ENCODE data around the gene SUCO.

The SUCO gene

GRCh38 chr1:172499636-172500141, 33.3 kb upstream of the SUCO start:
- Mint-ChIP-seq H3K27ac (no peak overlapping the region), H3K9me3 (no peaks in the 10 kb centered on the region), H3K4me3 (no peak overlapping the region), H3K36me3 (ENCODE audit: low read depth) (no peaks in the 10 kb centered on the region), H3K27me3 (peaks cover 2% of the 10 kb centered on the region), H3K4me1 (ENCODE audit: low read depth) (no peaks in the 10 kb centered on the region)

GRCh38 chr1:172500207-172500606, 32.7 kb upstream of the SUCO start:
- Mint-ChIP-seq H3K27me3 (peaks cover 3% of the 10 kb centered on the region), H3K27ac (no peak overlapping the region), H3K4me1 (ENCODE audit: low read depth) (no peaks in the 10 kb centered on the region), H3K4me3 (no peak overlapping the region), H3K9me3 (no peaks in the 10 kb centered on the region), H3K36me3 (ENCODE audit: low read depth) (no peaks in the 10 kb centered on the region)

GRCh38 chr1:172507741-172508140, 25.2 kb upstream of the SUCO start:
- Mint-ChIP-seq H3K9me3 (no peaks in the 10 kb centered on the region), H3K4me1 (ENCODE audit: low read depth) (no peaks in the 10 kb centered on the region), H3K27me3 (peaks cover 3% of the 10 kb centered on the region)

GRCh38 chr1:172510479-172510878, 22.5 kb upstream of the SUCO start:
- Mint-ChIP-seq H3K9me3 (no peaks in the 10 kb centered on the region), H3K27ac (no peak overlapping the region), H3K4me1 (ENCODE audit: low read depth) (no peaks in the 10 kb centered on the region), H3K36me3 (ENCODE audit: low read depth) (no peaks in the 10 kb centered on the region), H3K27me3 (no peaks in the 10 kb centered on the region), H3K4me3 (no peak overlapping the region)

More at GRCh38 chr1:172507741-172508140, 25.2 kb upstream of the SUCO start:
- Mint-ChIP-seq H3K4me3 (no peak overlapping the region), H3K27ac (no peak overlapping the region), H3K36me3 (ENCODE audit: low read depth) (no peaks in the 10 kb centered on the region)

- no peaks in the 10 kb centered on the region for H3K27me3 Mint-ChIP-seq
- no peaks in the 10 kb centered on the region for H3K9me3 Mint-ChIP-seq
- H3K36me3 Mint-ChIP-seq (ENCODE audit: low read depth) = no peaks in the 10 kb centered on the region
- H3K27ac Mint-ChIP-seq = no peak overlapping the region
- no peak overlapping the region for H3K4me3 Mint-ChIP-seq
- no peaks in the 10 kb centered on the region for H3K4me1 Mint-ChIP-seq (ENCODE audit: low read depth)
Measured at GRCh38 chr1:172512591-172512990, 20.4 kb upstream of the SUCO start.

GRCh38 chr1:172513479-172513878, 19.5 kb upstream of the SUCO start:
- Mint-ChIP-seq H3K27me3 (no peaks in the 10 kb centered on the region), H3K4me1 (ENCODE audit: low read depth) (no peaks in the 10 kb centered on the region), H3K27ac (no peak overlapping the region), H3K9me3 (no peaks in the 10 kb centered on the region), H3K4me3 (no peak overlapping the region), H3K36me3 (ENCODE audit: low read depth) (no peaks in the 10 kb centered on the region)

- H3K27me3 Mint-ChIP-seq = no peaks in the 10 kb centered on the region
- H3K4me1 Mint-ChIP-seq (ENCODE audit: low read depth) = no peaks in the 10 kb centered on the region
- H3K36me3 Mint-ChIP-seq (ENCODE audit: low read depth) = no peaks in the 10 kb centered on the region
- H3K27ac Mint-ChIP-seq = no peak overlapping the region
- H3K4me3 Mint-ChIP-seq = no peak overlapping the region
- no peaks in the 10 kb centered on the region for H3K9me3 Mint-ChIP-seq
Measured at GRCh38 chr1:172514108-172514507, 18.8 kb upstream of the SUCO start.

- no peak overlapping the region for H3K4me3 Mint-ChIP-seq
- no peaks in the 10 kb centered on the region for H3K27me3 Mint-ChIP-seq
- H3K9me3 Mint-ChIP-seq = no peaks in the 10 kb centered on the region
- H3K4me1 Mint-ChIP-seq (ENCODE audit: low read depth) = no peaks in the 10 kb centered on the region
- H3K27ac Mint-ChIP-seq = no peak overlapping the region
- no peaks in the 10 kb centered on the region for H3K36me3 Mint-ChIP-seq (ENCODE audit: low read depth)
Measured at GRCh38 chr1:172515436-172515835, 17.5 kb upstream of the SUCO start.

GRCh38 chr1:172515927-172516326, 17.0 kb upstream of the SUCO start:
- no peak overlapping the region for H3K4me3 Mint-ChIP-seq
- no peaks in the 10 kb centered on the region for H3K27me3 Mint-ChIP-seq
- no peaks in the 10 kb centered on the region for H3K9me3 Mint-ChIP-seq
- H3K4me1 Mint-ChIP-seq (ENCODE audit: low read depth) = no peaks in the 10 kb centered on the region
- no peak overlapping the region for H3K27ac Mint-ChIP-seq
- no peaks in the 10 kb centered on the region for H3K36me3 Mint-ChIP-seq (ENCODE audit: low read depth)

GRCh38 chr1:172517081-172517480, 15.9 kb upstream of the SUCO start:
- Mint-ChIP-seq H3K27ac (no peak overlapping the region), H3K9me3 (no peaks in the 10 kb centered on the region), H3K36me3 (ENCODE audit: low read depth) (no peaks in the 10 kb centered on the region), H3K4me3 (no peak overlapping the region), H3K4me1 (ENCODE audit: low read depth) (no peaks in the 10 kb centered on the region), H3K27me3 (no peaks in the 10 kb centered on the region)

GRCh38 chr1:172517545-172517944, 15.4 kb upstream of the SUCO start:
- Mint-ChIP-seq H3K9me3 (no peaks in the 10 kb centered on the region), H3K27ac (no peak overlapping the region), H3K27me3 (no peaks in the 10 kb centered on the region), H3K4me1 (ENCODE audit: low read depth) (no peaks in the 10 kb centered on the region), H3K36me3 (ENCODE audit: low read depth) (no peaks in the 10 kb centered on the region), H3K4me3 (no peak overlapping the region)

GRCh38 chr1:172529304-172529703, 3.6 kb upstream of the SUCO start:
- H3K4me3 Mint-ChIP-seq = no peak overlapping the region
- H3K4me1 Mint-ChIP-seq (ENCODE audit: low read depth) = peaks cover 19% of the 10 kb centered on the region
- no peaks in the 10 kb centered on the region for H3K27me3 Mint-ChIP-seq
- no peaks in the 10 kb centered on the region for H3K36me3 Mint-ChIP-seq (ENCODE audit: low read depth)
- H3K9me3 Mint-ChIP-seq = no peaks in the 10 kb centered on the region
- H3K27ac Mint-ChIP-seq = no peak overlapping the region

GRCh38 chr1:172530000-172530399, 3.0 kb upstream of the SUCO start:
- H3K4me3 Mint-ChIP-seq = no peak overlapping the region
- no peaks in the 10 kb centered on the region for H3K9me3 Mint-ChIP-seq
- no peaks in the 10 kb centered on the region for H3K27me3 Mint-ChIP-seq
- H3K4me1 Mint-ChIP-seq (ENCODE audit: low read depth) = peaks cover 25% of the 10 kb centered on the region
- no peaks in the 10 kb centered on the region for H3K36me3 Mint-ChIP-seq (ENCODE audit: low read depth)
- H3K27ac Mint-ChIP-seq = no peak overlapping the region

- no peaks in the 10 kb centered on the region for H3K27me3 Mint-ChIP-seq
- H3K9me3 Mint-ChIP-seq = no peaks in the 10 kb centered on the region
- peak overlapping the region; percentile 99 for H3K27ac Mint-ChIP-seq
- H3K36me3 Mint-ChIP-seq (ENCODE audit: low read depth) = no peaks in the 10 kb centered on the region
- peaks cover 41% of the 10 kb centered on the region for H3K4me1 Mint-ChIP-seq (ENCODE audit: low read depth)
- H3K4me3 Mint-ChIP-seq = peak overlapping the region; percentile 90
Measured at GRCh38 chr1:172531412-172532182, 1.4 kb upstream of the SUCO start.

GRCh38 chr1:172532183-172532699, 709 bp upstream of the SUCO start:
- H3K36me3 Mint-ChIP-seq (ENCODE audit: low read depth) = no peaks in the 10 kb centered on the region
- H3K27me3 Mint-ChIP-seq = no peaks in the 10 kb centered on the region
- peak overlapping the region; percentile 90 for H3K4me3 Mint-ChIP-seq
- H3K9me3 Mint-ChIP-seq = no peaks in the 10 kb centered on the region
- peaks cover 46% of the 10 kb centered on the region for H3K4me1 Mint-ChIP-seq (ENCODE audit: low read depth)
- H3K27ac Mint-ChIP-seq = peak overlapping the region; percentile 99
